Skeletal muscle satellite cell (primary cell): ENCODE results near the gene IL17B. TPM values are rescaled to one million over a fixed set of nuclear protein-coding genes. Genes with fewer than 3 reads are reported as not detected.

Experiments used
- H3K27me3 ChIP-seq: 2 replicates; pipeline ENCODE4 v1.7.0; 2013; ENCODE audit warnings: low read length; ENCODE audit not compliant: control insufficient read depth, insufficient read depth
- H3K36me3 ChIP-seq: 2 replicates; pipeline ENCODE4 v1.7.0; 2013; ENCODE audit warnings: mild to moderate bottlenecking, control low read depth, low read length; ENCODE audit not compliant: insufficient read depth
- H3K4me1 ChIP-seq: 2 replicates; pipeline ENCODE4 v1.7.0; 2013; ENCODE audit warnings: low read length; ENCODE audit not compliant: control insufficient read depth, insufficient read depth
- H3K4me2 ChIP-seq: 2 replicates; pipeline ENCODE4 v1.7.0; 2013; ENCODE audit warnings: mild to moderate bottlenecking, low read length
- H3K4me3 ChIP-seq: 2 replicates; pipeline ENCODE4 v1.7.0; 2013; ENCODE audit warnings: low read length
- H3K9ac ChIP-seq: 2 replicates; pipeline ENCODE4 v1.7.0; 2013; ENCODE audit warnings: mild to moderate bottlenecking, low read depth, low read length, moderate library complexity
- H3K9me3 ChIP-seq: replicated peaks from 2 replicates; pipeline ENCODE4 v1.7.0; 2013; ENCODE audit warnings: mild to moderate bottlenecking, control low read depth, low read length
- total RNA-seq: library from RNA; depleted of rRNA; stranded (reverse); fragments of >200 nt; gene quantifications from 2 replicates; pipeline ENCODE4 v1.2.3, GENCODE V29; 2012; rRNA removed

Gene IL17B
- 0.44 TPM in 1 of 2 replicates, not detected in the other for total RNA-seq

- no peak within 1 kb of the TSS for H3K4me3 ChIP-seq
- peaks cover 12% of the 10 kb centered on the region for H3K27me3 ChIP-seq
- no peak within 1 kb of the TSS for H3K4me2 ChIP-seq
- H3K36me3 ChIP-seq = no peaks in the 10 kb centered on the region
- no peaks in the 10 kb centered on the region for H3K4me1 ChIP-seq
- no peaks in the 10 kb centered on the region for H3K9me3 ChIP-seq
- H3K9ac ChIP-seq = no peak within 1 kb of the TSS
These were observed at the start of gene IL17B for GRCh38 chr5:149379177-149379761. Gene IL17B, minus strand, starts transcription at chr5:149379292. Its CDS starts 67 bp downstream, at chr5:149379225.

- no peak overlapping the region for H3K9ac ChIP-seq
- no peaks in the 10 kb centered on the region for H3K36me3 ChIP-seq
- H3K4me3 ChIP-seq = no peak overlapping the region
- H3K27me3 ChIP-seq = no peaks in the 10 kb centered on the region
- H3K4me1 ChIP-seq = peaks cover 11% of the 10 kb centered on the region
- H3K4me2 ChIP-seq = no peak overlapping the region
- H3K9me3 ChIP-seq = no peaks in the 10 kb centered on the region
These were observed 48.9 kb upstream of the IL17B start for GRCh38 chr5:149428032-149428431.

- H3K9me3 ChIP-seq = no peaks in the 10 kb centered on the region
- H3K36me3 ChIP-seq = no peaks in the 10 kb centered on the region
- H3K4me2 ChIP-seq = no peak overlapping the region
- H3K27me3 ChIP-seq = no peaks in the 10 kb centered on the region
- no peak overlapping the region for H3K9ac ChIP-seq
- H3K4me1 ChIP-seq = peaks cover 17% of the 10 kb centered on the region
- H3K4me3 ChIP-seq = no peak overlapping the region
These were observed 48.3 kb upstream of the IL17B start for GRCh38 chr5:149427374-149427773.

- no peaks in the 10 kb centered on the region for H3K27me3 ChIP-seq
- H3K9me3 ChIP-seq = no peaks in the 10 kb centered on the region
- H3K4me1 ChIP-seq = peaks cover 18% of the 10 kb centered on the region
- no peak overlapping the region for H3K4me2 ChIP-seq
- H3K4me3 ChIP-seq = no peak overlapping the region
- H3K36me3 ChIP-seq = no peaks in the 10 kb centered on the region
- H3K9ac ChIP-seq = no peak overlapping the region
These were observed 47.8 kb upstream of the IL17B start for GRCh38 chr5:149426931-149427330.

- peaks cover 18% of the 10 kb centered on the region for H3K4me1 ChIP-seq
- no peak overlapping the region for H3K9ac ChIP-seq
- H3K9me3 ChIP-seq = no peaks in the 10 kb centered on the region
- no peaks in the 10 kb centered on the region for H3K27me3 ChIP-seq
- no peak overlapping the region for H3K4me2 ChIP-seq
- H3K4me3 ChIP-seq = no peak overlapping the region
- H3K36me3 ChIP-seq = no peaks in the 10 kb centered on the region
These were observed 46.6 kb upstream of the IL17B start for GRCh38 chr5:149425729-149426128.

GRCh38 chr5:149424371-149425315 lies 45.6 kb upstream of the IL17B start:
- Histone ChIP-seq H3K27me3 (no peaks in the 10 kb centered on the region), H3K9ac (no peak overlapping the region), H3K4me1 (peaks cover 18% of the 10 kb centered on the region), H3K4me2 (no peak overlapping the region), H3K4me3 (no peak overlapping the region), H3K9me3 (no peaks in the 10 kb centered on the region), H3K36me3 (no peaks in the 10 kb centered on the region)

- H3K36me3 ChIP-seq = no peaks in the 10 kb centered on the region
- no peak overlapping the region for H3K4me3 ChIP-seq
- H3K9me3 ChIP-seq = no peaks in the 10 kb centered on the region
- H3K27me3 ChIP-seq = no peaks in the 10 kb centered on the region
- peak overlapping the region; percentile 11 for H3K4me2 ChIP-seq
- H3K4me1 ChIP-seq = peaks cover 18% of the 10 kb centered on the region
- H3K9ac ChIP-seq = peak overlapping the region; percentile 45
These were observed 44.7 kb upstream of the IL17B start for GRCh38 chr5:149423794-149424268.

GRCh38 chr5:149423049-149423793 lies 44.1 kb upstream of the IL17B start:
- Histone ChIP-seq H3K4me1 (peaks cover 18% of the 10 kb centered on the region), H3K9ac (peak overlapping the region; percentile 1), H3K4me2 (peak overlapping the region; percentile 26), H3K4me3 (no peak overlapping the region), H3K9me3 (no peaks in the 10 kb centered on the region), H3K36me3 (no peaks in the 10 kb centered on the region), H3K27me3 (no peaks in the 10 kb centered on the region)

GRCh38 chr5:149422366-149423048 lies 43.4 kb upstream of the IL17B start:
- Histone ChIP-seq H3K9me3 (no peaks in the 10 kb centered on the region), H3K27me3 (no peaks in the 10 kb centered on the region), H3K4me3 (no peak overlapping the region), H3K9ac (peak overlapping the region; percentile 1), H3K4me2 (peak overlapping the region; percentile 49), H3K36me3 (no peaks in the 10 kb centered on the region), H3K4me1 (peaks cover 18% of the 10 kb centered on the region)

GRCh38 chr5:149421834-149422233 lies 42.7 kb upstream of the IL17B start:
- no peaks in the 10 kb centered on the region for H3K27me3 ChIP-seq
- peaks cover 18% of the 10 kb centered on the region for H3K4me1 ChIP-seq
- H3K36me3 ChIP-seq = no peaks in the 10 kb centered on the region
- no peaks in the 10 kb centered on the region for H3K9me3 ChIP-seq
- H3K4me3 ChIP-seq = no peak overlapping the region
- no peak overlapping the region for H3K4me2 ChIP-seq
- no peak overlapping the region for H3K9ac ChIP-seq

GRCh38 chr5:149421372-149421685 lies 42.2 kb upstream of the IL17B start:
- Histone ChIP-seq H3K9ac (no peak overlapping the region), H3K36me3 (no peaks in the 10 kb centered on the region), H3K9me3 (no peaks in the 10 kb centered on the region)

More at GRCh38 chr5:149421372-149421685, 42.2 kb upstream of the IL17B start:
- H3K4me2 ChIP-seq = no peak overlapping the region
- no peak overlapping the region for H3K4me3 ChIP-seq
- no peaks in the 10 kb centered on the region for H3K27me3 ChIP-seq
- H3K4me1 ChIP-seq = peaks cover 18% of the 10 kb centered on the region
